Epidermal melanocyte (primary cell): ENCODE data around the gene UHRF2.
"Not testable (repeated sequence)": the region's sequence is repeated elsewhere in the genome, so short reads cannot be mapped to it uniquely, and the experiment has no call there.

Source experiments
- DNase-seq: peaks from one replicate; pipeline ENCODE4 v3.0.0; 2011; ENCODE audit warnings: low spot score; ENCODE audit not compliant: insufficient read length

The UHRF2 gene

DNA sequence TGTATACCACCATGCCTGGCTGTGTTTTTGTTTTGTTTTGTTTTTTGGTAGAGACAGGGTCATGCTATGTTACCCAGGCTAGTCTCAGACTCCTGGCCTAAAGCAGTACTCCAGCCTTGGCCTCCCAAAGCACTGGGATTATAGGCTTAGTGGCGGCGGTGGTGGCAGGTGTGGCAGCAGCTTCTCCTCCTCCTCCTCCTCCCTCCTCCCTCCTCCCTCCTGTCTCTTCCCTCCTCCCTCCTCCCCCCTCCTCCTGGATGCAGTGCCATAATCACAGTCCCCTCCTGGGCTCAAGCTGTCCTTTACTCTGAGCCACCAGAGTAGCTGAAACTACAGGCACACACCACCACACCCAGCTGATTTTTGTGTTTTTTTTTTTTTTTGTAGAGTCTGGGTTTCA lies 71.2 kb downstream of the UHRF2 start:
- no peak for DNase-seq

DNA sequence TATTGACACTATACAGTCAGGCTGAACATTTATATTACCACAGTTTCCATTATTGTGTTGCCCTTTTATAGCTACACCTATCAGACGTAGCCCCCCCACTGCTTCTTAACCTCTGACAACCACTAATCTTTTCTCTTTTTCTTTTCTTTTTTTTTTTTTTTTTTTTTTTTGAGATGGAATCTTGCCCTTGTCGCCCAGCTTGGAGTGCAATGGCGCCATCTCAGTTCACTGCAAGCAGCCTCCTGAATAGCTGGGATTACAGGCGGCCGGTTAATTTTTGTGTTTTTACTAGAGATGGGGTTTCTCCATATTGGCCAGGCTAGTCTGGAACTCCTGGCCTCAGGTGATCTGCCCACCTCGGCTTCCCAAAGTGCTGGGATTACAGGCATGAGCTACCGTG lies 75.4 kb downstream of the UHRF2 start:
- no peak for DNase-seq

DNA sequence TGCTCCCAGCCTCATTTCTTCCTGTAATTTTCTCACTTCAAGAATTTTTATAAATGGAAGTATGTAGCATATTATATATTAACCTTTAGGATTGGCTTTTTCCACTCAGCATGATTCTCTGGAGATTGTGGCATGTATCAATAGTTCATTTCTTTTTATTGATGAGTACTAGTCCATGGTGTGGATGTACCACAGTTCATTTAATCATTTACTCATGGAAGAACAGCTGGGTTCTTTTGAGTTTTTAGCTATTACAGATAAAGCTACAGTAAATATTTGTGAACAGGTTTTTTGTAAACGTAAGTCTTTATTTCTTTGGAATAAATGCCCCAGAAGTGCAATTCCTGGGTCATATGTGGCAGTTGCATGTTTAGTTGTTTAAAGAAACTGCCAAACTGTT lies 76.1 kb downstream of the UHRF2 start:
- DNase-seq, result no peak

DNA sequence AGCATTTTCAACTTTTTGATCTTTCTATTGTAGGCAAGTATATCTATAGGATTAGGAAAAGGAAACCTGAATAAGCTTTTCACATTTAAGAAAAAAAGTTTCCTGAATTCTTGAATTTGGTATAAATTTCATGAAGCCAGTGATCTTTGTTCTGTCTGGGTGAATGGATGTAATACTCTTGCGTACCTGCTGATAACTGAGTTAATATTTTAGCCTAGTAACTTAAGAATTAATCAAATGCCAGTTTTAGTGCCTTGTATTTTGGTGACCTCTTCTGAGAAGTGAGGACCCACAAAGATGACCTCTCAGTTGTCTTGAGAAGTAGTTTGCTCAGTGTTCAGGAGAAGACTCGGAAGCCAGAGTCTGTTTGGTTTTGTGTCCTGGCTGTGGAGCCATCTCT lies 77.9 kb downstream of the UHRF2 start:
- no peak for DNase-seq

DNA sequence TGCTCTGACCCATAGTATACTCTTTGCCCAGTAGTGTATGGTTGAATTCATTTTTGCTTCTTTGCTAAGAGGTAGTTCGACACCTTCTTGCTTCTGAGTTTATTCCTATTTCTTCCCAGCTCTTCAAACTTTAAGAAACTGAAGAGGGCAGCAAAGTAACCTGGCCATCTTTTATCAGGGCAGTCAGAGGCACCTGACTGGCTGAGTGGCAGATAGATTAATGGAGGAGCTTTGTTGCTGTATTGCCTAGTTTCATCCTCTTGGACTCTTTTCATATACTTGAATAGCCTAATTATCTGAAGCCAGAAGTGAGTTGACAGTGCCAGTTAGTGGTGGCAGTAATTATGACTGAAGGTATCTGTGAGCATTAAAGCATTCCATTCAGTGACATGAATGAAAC lies 82.5 kb downstream of the UHRF2 start:
- DNase-seq, result no peak

DNA sequence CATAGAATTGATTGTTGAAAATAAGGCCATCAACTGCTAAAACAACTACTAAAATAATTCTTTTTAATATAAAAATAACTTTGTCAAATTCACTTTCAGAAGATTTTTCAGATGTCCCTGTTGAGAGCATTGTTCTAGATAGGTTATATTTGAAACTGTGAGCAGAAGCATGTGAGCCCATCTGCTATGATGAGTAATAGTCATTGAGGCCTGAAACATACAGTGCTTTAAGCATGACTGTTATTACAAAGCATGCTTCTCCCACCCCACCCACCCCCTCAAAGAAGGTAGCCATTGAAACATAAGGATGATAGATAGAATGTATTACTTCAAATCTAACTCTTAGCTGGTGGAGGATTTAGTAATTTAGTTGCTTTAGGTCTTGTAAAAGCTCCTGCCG lies 86.0 kb downstream of the UHRF2 start:
- no peak for DNase-seq

DNA sequence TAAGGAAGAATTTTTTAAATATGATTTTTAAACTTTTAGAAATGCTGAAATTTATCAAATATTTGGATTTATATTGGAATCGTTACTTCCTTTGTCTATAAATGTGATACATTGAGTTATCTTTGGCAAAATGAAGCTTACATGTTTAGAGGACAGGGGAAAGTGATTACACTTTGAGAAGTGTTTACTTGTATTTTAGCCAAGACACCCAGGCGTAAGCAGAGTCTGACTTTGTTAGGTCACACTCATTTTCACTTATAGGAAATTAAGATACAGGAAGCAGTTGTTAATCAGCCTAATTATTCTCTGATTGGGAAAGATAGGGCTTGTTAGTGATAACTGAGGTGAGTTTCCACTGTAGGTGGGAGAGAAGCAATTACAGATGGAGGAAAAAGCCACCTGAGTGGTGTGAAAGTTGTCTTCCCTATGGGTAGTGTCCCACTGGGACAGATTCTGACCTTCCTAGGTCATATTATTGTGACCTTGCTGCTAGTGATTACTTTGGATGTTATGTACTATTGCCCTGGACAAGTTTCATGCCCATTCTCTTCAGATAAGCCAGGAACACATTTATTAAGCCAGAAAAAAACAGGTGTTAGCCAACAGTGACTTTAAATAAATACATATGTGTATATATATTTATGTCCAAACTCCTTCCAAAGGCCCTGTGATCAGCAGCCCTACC lies 88.7 kb downstream of the UHRF2 start:
- no peak for DNase-seq

DNA sequence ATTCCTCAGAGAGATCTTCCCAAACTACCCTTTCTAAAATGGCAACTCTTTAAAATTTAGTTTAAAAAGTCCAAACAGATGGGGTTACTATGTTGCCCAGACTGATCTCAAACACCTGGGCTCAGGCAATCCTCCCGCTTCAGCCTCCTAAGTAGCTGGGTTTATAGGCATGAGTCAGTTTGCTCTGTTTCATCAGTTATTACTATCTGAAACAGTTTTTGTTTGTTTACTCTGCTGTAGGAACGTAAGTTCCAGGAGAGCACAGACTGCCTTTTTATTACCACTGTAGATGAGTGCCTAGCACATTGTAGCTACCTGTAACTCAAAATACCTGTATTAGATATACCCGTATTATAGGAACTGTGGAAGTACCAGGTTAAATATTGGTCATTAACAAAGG lies 89.4 kb downstream of the UHRF2 start:
- DNase-seq, result no peak

DNA sequence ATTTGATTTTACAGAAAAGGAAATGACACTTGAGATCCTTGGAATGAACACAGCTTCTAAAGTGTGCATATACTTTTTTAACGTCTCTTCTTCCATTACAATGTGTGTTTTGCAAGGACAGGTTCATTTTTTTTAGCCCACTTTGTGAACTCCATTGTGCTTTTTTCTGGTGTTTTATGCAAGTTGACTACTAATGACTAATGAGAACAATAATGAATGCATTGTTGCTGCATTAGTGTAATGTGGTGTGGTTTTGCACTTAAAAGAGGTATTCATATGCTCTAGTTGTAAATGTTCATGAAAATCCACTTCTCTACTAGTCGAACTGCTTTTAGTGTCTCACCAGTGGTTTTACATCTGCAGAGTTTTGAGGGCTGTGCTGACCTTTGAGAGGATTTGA lies 93.6 kb downstream of the UHRF2 start:
- no peak for DNase-seq

DNA sequence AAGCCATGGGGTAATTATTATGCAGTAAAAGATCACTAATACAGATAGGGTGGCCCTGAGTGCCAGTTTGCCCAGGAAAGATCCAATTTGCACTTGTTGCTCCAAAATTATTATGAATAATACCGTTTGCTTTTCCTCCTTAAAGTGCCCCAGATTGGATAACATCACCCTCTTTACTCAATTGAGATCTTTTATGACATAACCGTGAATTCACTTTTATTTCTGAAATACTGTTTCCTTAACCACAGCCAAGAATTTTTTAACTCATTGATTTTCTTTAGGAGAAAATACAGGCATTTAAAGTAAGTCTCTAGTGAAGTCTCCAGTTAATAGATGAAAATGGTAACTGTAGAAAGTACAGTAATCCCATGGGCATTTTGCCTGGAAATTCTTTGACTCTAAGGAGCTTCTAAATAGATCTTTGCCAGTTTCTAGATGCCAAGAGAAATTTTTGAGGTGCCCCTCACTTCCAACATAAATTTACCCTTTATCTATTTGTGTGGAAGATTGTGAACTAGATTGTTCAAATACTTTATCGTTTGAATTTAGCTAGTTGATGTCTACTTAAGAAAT lies 99.2 kb downstream of the UHRF2 start:
- no peak for DNase-seq

DNA sequence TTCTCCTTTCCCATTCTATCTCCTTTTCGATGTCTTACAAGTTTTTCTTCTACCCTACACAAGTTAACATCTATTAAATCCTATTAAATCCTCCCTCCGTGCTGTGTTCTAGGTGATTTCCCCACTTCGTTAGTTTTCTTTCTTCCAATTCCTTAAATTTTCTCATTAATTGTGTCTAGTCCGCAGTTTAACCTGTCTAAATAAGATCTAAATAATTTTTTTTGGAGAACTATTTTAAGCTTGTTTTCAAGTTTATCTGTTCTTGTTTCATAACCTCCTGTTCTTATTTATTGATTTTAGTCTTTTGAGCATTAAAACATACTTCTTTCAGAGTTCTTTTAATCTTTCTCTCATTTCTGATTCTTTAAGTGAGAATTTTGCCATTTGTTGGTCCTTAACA lies 109.3 kb downstream of the UHRF2 start:
- DNase-seq, result no peak

DNA sequence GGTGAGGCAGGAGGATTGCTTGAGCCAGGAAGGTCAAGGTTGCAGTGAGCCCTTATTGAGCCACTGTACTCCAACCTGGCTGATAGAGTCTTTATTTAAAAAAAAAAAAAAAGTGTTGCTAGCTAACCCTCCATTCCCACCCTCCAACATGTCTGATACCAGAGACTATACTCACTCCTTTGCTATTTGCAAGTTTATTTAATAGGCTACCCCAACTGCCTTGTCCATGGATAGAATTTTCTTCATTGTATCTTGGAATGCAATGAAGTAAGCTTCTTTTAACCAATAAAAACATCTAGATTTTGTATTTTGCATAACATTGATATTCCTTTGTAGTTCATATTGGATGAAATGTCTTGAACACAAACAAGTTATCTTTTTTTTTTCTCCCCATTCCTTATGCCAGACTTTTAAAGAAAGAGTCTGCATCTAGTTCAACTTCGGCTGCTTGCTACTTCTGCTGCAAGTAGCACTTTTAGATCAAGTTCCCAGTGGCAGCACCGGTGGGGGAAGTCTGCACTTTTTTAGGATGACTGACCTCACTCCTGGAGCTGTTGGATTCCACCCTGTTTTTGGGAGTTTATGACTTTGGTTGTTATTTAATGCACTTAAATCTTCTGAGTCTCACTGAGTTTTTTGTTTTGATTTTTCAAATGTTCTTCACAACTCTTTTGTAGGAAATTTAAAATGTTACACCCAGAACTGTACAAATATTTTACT lies 112.5 kb downstream of the UHRF2 start:
- DNase-seq, result no peak

DNA sequence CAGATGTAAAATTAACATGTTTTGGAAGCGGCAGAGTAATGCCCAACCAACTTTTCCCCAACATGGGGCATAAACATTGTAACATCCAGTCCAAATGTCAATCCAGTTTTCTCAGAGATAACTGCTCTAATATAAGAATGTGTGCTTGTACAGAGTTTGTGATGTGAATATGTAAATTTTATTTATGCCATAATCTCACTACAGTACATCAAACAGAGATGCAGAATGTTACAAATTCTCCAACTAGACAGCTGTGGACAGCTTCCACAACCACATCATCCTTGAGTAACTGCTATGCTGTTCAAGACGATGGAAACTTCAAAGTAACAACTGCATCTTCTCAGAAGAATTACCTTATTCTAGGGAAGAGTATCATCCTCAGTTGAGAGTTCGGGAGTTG lies 122.6 kb downstream of the UHRF2 start:
- DNase-seq, result no peak

DNA sequence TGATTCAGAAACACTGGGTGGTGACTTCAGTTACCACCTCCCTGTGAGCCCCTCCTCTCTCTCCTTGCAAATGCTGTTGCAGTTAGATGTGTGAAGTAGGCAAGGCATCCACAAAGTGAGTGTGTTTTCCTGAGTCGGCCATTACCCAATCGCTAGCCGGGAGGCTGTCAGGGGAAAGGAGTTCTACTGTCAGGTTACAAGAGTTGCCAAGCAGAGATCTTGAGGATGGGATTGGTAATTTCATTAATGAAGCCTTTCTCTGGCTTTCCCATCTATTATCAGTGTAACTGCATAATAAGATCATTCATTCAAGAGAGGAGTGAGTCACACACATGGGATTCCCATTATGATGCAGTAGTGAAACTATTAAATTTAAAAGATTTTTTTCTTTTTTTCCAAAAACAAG lies 125.7 kb downstream of the UHRF2 start:
- peak; percentile 66 for DNase-seq

DNA sequence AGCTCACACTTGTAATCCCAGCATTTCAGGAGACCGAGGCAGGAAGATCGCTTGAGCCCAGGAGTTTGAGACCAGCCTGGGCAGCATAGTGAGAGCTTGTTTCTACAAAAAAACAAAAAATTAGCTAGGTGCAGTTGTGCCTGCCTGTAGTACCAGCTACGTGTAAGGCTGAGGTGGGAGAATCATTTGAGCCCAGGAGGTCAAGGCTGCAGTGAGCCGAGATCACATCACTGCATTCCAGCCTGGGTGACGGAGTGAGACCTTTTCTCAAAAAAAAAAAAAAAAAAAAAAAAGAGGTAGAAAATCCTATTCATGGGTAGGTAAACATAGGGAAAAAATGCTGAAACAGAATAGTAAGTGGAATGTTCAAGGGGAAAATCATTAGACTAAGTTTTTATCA lies 129.6 kb downstream of the UHRF2 start:
- DNase-seq, result not testable (repeated sequence)

DNA sequence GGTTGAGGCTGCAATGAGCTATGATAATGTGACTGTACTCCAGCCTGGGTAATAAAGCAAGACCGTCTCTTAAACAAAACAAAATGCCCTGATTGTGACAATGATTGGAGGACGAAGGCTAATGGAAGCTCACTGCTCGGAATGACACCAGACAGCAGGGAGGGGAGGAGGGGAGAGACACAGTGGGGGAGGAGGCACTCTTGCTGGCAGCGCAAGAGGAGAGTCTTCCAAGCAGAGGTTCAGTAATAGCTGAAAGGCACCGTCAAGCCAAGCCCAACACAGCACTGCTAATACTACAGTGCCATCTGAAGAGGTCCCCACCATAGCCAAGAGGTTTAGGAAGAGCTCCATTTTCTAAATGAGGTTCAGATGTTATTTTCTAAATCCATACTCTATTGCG lies 130.2 kb downstream of the UHRF2 start:
- no peak for DNase-seq

DNA sequence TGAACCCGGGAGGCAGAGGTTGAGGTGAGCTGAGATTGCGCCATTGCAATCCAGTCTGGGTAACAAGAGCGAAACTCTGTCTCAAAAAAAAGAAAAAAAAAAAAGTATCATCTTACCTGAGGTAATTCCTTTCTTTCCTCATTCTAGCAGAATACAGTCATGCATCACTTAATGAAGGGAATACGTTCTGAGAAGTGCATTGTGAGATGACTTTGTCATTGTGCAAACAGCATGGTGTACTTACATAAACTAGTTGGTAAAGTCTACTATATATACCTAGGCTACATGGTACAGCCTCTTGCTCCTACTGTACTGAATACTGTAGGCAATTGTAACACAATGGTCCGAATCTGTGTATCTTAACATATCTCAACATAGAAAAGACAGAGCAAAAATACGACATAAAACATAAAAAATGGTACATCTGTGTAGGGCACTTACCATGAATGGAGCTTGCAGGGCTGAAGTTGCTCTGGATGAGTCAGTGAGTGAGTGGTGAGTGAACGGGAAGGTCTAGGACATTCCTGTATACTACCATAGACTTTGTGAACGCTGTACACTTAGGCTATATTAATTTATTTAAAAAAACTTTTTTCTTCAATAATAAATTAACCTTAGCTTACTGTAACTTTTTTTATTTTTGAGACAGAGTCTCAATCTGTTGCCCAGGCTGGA lies 132.2 kb downstream of the UHRF2 start:
- DNase-seq, result no peak

DNA sequence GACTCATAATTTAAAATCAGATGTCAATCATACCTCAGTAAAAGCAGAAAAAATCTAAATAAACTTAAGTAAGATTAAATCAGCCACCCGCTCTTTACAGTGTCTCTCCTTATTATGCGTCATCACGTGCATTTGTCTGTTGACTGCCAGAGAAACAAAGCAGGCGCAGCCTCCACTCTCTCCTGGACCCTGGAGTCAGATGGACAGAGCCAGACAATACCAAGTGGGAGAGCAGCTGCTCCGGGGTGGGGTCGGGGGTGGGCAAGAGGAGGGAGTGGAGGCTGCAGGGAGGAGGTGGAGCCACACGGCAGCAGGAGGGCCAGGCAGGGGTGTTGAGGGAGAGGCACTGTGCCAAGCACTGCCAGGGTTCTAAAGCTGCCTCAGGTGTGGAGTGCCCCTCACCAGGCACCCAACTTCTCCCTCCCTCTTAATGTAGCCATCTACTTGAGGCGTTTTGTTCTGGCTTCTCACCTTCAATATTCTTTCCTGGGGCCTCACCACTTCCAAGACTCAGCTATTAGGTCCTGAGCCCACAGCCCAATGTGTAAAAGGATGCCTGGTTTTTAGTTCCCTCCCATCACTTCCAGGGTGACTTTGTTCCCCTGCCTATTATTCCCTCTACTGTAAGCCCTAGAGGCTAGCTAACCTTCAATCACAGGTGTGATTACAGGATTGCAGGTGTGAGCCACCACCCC lies 136.3 kb downstream of the UHRF2 start:
- DNase-seq, result no peak

DNA sequence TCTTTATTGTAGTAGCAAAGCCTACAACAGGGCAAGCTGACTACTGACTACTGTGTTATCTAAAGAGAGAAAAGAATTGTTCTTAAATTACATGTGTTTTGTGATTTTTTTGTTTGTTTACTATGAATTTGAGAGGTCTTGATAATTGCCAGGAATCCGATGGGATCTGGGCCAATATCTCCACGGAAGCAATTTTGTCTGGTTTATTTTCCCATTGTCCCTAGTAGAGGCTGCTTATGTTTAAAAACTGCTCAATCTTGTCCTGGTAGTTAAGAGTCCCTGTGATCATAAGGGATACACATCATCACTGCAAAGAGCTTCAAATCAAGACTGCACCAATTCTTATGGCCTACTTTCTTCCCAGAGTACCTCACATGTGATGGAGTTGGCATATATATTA lies 138.1 kb downstream of the UHRF2 start:
- no peak for DNase-seq

DNA sequence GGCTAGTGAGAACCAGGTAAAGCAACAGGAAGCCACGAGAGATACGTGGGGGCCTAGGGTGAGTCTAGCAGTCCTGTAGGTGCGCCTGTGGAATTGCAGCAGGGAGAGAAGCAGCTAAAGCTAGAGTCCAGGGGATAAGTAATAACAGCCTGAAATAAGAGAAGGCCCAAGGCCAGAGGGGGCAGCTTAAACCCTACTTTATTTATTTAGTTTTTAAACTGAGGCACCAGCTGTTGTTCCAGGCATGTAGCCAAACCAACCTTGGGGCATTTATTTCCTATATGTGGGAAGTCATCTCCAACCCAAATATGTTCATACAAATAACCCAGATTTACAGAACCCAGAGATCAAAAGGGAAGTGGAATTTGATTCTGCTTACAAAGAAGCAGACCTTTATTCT lies 139.0 kb downstream of the UHRF2 start:
- DNase-seq, result peak; percentile 21

DNA sequence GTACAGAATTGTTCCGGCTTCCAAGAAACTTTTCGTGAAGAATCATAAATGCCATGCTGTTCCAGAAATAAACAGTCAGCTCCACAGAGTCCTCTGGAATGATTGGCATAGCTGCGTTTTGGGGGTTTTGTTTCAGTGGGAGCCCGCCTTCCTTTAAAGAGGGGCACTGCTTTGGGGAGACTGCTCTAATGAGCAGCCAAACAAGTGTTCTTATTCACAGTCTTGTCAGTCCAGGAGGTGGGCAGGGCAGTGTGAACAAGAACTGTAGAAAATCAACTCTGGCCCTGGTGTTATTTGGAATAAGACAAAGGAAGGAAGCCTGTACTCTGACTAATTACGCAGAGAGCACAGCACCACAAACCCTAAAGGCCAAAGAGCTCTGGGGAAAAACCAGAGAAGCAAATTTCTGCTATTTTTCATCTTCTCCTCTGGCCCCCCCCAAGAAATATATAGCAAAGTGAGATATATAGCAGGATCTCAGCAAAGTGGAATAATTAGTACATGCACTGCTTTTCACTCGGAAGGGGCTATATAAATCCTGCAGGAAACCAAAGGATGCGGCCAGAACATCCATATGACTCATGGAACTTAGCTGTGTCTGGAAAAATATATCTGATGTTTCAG lies 139.6 kb downstream of the UHRF2 start:
- no peak for DNase-seq
